ENCODE results near the gene BUD23. TPM values are rescaled to one million over a fixed set of nuclear protein-coding genes. Genes with fewer than 3 reads are reported as not detected.

BUD23 gene
- total and polyA plus RNA-seq, 2 experiments from 2014 or later: 63.9 to 170 TPM

- no peak for DNase-seq (ENCODE audit: low read depth in 1 of 2, low spot score in 1 of 2)
- H3K4me3 ChIP-seq: no peak overlapping the region
- peaks cover 25% of the 10 kb centered on the region for H3K36me3 ChIP-seq
- TF ChIP-seq, protein P1, sequence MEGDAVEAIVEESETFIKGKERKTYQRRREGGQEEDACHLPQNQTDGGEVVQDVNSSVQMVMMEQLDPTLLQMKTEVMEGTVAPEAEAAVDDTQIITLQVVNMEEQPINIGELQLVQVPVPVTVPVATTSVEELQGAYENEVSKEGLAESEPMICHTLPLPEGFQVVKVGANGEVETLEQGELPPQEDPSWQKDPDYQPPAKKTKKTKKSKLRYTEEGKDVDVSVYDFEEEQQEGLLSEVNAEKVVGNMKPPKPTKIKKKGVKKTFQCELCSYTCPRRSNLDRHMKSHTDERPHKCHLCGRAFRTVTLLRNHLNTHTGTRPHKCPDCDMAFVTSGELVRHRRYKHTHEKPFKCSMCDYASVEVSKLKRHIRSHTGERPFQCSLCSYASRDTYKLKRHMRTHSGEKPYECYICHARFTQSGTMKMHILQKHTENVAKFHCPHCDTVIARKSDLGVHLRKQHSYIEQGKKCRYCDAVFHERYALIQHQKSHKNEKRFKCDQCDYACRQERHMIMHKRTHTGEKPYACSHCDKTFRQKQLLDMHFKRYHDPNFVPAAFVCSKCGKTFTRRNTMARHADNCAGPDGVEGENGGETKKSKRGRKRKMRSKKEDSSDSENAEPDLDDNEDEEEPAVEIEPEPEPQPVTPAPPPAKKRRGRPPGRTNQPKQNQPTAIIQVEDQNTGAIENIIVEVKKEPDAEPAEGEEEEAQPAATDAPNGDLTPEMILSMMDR (IDR thresholded peaks at IDR 0.05; ENCODE audit: low read depth, low read length): no peak
- H3K4me1 ChIP-seq (ENCODE audit: low read depth): peaks cover 11% of the 10 kb centered on the region
- no peak overlapping the region for H3K27ac ChIP-seq
- no peaks in the 10 kb centered on the region for H3K27me3 ChIP-seq
- no peaks in the 10 kb centered on the region for H3K9me3 ChIP-seq (ENCODE audit: low read depth)
These were observed 1.9 kb downstream of the BUD23 start for GRCh38 chr7:73685311-73685710.

DNA sequence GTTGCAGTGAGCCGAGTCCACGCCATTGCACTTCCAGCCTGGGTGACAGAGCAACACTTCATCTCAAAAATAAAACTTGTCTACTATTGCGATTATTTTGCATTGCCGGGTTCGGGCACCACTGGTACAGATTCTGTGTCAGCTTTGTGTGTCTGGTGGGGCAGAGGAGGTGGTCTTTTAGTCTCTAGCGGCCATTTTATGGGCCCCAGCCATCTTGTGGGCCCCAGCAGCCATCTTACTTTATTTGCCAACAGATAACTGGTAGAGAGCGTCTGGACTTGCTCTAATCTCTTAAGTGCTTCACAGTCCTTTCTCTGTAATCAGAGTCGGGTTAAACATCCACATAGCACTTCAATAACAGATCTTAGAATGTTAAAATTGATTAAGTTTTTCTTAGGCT is 4.9 kb downstream of the BUD23 start:
- H3K4me1 ChIP-seq (ENCODE audit: low read depth): no peaks in the 10 kb centered on the region
- no peak for DNase-seq (ENCODE audit: low read depth in 1 of 2, low spot score in 1 of 2)
- H3K9me3 ChIP-seq (ENCODE audit: low read depth): no peaks in the 10 kb centered on the region
- TF ChIP-seq, protein P1 (IDR thresholded peaks at IDR 0.05; ENCODE audit: low read depth, low read length): no peak
- H3K27me3 ChIP-seq: no peaks in the 10 kb centered on the region
- no peak overlapping the region for H3K4me3 ChIP-seq
- H3K36me3 ChIP-seq: peaks cover 41% of the 10 kb centered on the region
- H3K27ac ChIP-seq: no peak overlapping the region

DNA sequence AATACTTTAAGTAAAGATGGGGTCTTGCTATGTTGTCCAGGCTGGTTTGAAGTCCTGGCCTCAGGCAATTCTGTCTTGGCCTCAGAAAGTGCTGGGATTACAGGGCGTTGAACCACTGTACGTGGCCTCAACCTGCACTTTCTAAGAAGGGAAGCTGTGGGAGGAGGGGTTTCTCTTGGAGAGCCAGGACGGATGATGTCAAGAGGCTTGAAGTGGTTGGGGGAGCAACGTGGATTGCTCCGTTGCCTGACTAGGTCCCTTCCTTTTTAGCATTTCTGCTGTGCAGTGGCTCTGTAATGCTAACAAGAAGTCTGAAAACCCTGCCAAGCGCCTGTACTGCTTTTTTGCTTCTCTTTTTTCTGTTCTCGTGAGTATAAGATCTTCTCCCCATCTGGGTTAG is 7.2 kb downstream of the BUD23 start:
- Histone ChIP-seq H3K9me3 (ENCODE audit: low read depth) (no peaks in the 10 kb centered on the region), H3K4me3 (no peak overlapping the region), H3K36me3 (peaks cover 48% of the 10 kb centered on the region), H3K27me3 (no peaks in the 10 kb centered on the region), H3K4me1 (ENCODE audit: low read depth) (no peaks in the 10 kb centered on the region), H3K27ac (no peak overlapping the region)
- DNase-seq (ENCODE audit: low read depth in 1 of 2, low spot score in 1 of 2): no peak
- TF ChIP-seq, protein P1 (IDR thresholded peaks at IDR 0.05; ENCODE audit: low read depth, low read length): no peak

- H3K4me3 ChIP-seq: no peak overlapping the region
- peaks cover 28% of the 10 kb centered on the region for H3K36me3 ChIP-seq
- H3K9me3 ChIP-seq (ENCODE audit: low read depth): no peaks in the 10 kb centered on the region
- TF ChIP-seq, protein P1 (IDR thresholded peaks at IDR 0.05; ENCODE audit: low read depth, low read length): no peak
- no peaks in the 10 kb centered on the region for H3K4me1 ChIP-seq (ENCODE audit: low read depth)
- H3K27ac ChIP-seq: no peak overlapping the region
- no peak for DNase-seq (ENCODE audit: low read depth in 1 of 2, low spot score in 1 of 2)
- no peaks in the 10 kb centered on the region for H3K27me3 ChIP-seq
These were observed 13.0 kb downstream of the BUD23 start for GRCh38 chr7:73696372-73696771.

- no peak overlapping the region for H3K27ac ChIP-seq
- DNase-seq (ENCODE audit: low read depth in 1 of 2, low spot score in 1 of 2): no peak
- H3K36me3 ChIP-seq: peaks cover 15% of the 10 kb centered on the region
- H3K4me3 ChIP-seq: no peak overlapping the region
- peaks cover 4% of the 10 kb centered on the region for H3K4me1 ChIP-seq (ENCODE audit: low read depth)
- H3K9me3 ChIP-seq (ENCODE audit: low read depth): no peaks in the 10 kb centered on the region
- TF ChIP-seq, protein P1 (IDR thresholded peaks at IDR 0.05; ENCODE audit: low read depth, low read length): no peak
- H3K27me3 ChIP-seq: no peaks in the 10 kb centered on the region
These were observed 15.0 kb downstream of the BUD23 start for GRCh38 chr7:73698410-73698809.

Data from cardiac muscle cell (in vitro differentiated cells and primary cell).